ENCODE data around the gene NGLY1. TPM values are rescaled to one million over a fixed set of nuclear protein-coding genes. Genes with fewer than 3 reads are reported as not detected.

Gene NGLY1
- total and polyA plus RNA-seq, 10 of the 15 experiments (the other 5 are each of a cell fraction or from before 2014, with no cell fraction given): 29.8 to 73.5 (median 47.0) TPM

DNA sequence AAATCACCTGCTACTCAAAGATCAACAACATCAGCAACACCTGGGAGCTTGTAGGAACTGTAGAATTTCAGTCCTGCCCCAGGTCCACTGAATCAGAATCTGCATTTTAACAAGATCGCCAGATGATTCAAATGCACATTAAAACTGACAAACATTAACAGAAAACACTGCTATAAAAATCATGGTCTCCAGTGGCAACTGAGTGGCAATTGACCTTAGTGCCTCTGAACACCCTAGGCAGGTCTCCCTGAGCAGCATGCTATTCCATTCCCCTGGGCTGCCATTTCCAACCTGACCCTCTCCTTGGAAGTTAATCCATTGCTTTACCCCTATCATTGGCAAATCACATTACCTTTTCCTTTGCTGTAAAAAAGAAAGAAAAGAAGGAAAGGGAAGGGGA, 95.5 kb downstream of the NGLY1 start (continued):
- TF ChIP-seq BCLAF1 (IDR thresholded peaks at IDR 0.05) (no peak), BRCA1 (IDR thresholded peaks at IDR 0.05; ENCODE audit: low read depth, low read length) (no peak), REST (IDR thresholded peaks at IDR 0.05; ENCODE audit: low read depth, low read length) (no peak), BACH1 (IDR thresholded peaks at IDR 0.05; ENCODE audit: borderline replicate concordance) (no peak), FOXM1 (IDR thresholded peaks at IDR 0.05; ENCODE audit: low read depth, low read length) (no peak), NFYB (IDR thresholded peaks at IDR 0.05; ENCODE audit: insufficient read depth, low read depth, low read length) (no peak), RAD21 (IDR thresholded peaks at IDR 0.05; ENCODE audit: insufficient read depth, low read depth, low read length) (no peak), USF2 (IDR thresholded peaks at IDR 0.05; ENCODE audit: borderline replicate concordance, low read depth, low read length) (no peak), ATF7 (IDR thresholded peaks at IDR 0.05; ENCODE audit: low read depth) (no peak)
- TF ChIP-seq, protein P1, sequence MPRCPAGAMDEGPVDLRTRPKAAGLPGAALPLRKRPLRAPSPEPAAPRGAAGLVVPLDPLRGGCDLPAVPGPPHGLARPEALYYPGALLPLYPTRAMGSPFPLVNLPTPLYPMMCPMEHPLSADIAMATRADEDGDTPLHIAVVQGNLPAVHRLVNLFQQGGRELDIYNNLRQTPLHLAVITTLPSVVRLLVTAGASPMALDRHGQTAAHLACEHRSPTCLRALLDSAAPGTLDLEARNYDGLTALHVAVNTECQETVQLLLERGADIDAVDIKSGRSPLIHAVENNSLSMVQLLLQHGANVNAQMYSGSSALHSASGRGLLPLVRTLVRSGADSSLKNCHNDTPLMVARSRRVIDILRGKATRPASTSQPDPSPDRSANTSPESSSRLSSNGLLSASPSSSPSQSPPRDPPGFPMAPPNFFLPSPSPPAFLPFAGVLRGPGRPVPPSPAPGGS (IDR thresholded peaks at IDR 0.05; ENCODE audit: borderline replicate concordance, insufficient read depth, low read depth, low read length, poor library complexity, severe bottlenecking): no peak

Data from GM12878 (cell line).